Muscle of leg (tissue), 11 donors: ENCODE data around the gene GPHN. TPM values are rescaled to one million over a fixed set of nuclear protein-coding genes. Genes with fewer than 3 reads are reported as not detected.

Experiments used
- DNase-seq: peaks from one replicate; pipeline ENCODE4 v3.0.0; 2013
- H3K27ac ChIP-seq: one replicate; pipeline ENCODE4 v1.5.1; 2013; ENCODE audit warnings: mild to moderate bottlenecking, low read length, control low read depth
- H3K27me3 ChIP-seq: one replicate; pipeline ENCODE4 v1.6.1; 2013; ENCODE audit warnings: low read length; ENCODE audit not compliant: control insufficient read depth, insufficient read depth
- H3K36me3 ChIP-seq: one replicate; pipeline ENCODE4 v1.6.1; 2013; ENCODE audit warnings: low read length; ENCODE audit not compliant: control insufficient read depth, insufficient read depth
- H3K4me1 ChIP-seq: one replicate; pipeline ENCODE4 v1.6.1; 2013; ENCODE audit warnings: low read length; ENCODE audit not compliant: control insufficient read depth, insufficient read depth
- H3K4me3 ChIP-seq: one replicate; pipeline ENCODE4 v1.5.1; 2013; ENCODE audit warnings: low read length, control low read depth
- H3K9me3 ChIP-seq: replicated peaks from 2 replicates; pipeline ENCODE4 v1.6.1; 2013; ENCODE audit warnings: low read depth, low read length; ENCODE audit not compliant: control insufficient read depth
- WGBS: methylation state at CpG from one replicate; pipeline ENCODE4 v1.1.5; 2013; ENCODE audit warnings: missing lambda C conversion rate; ENCODE audit not compliant: insufficient coverage; 5-methylcytosine and 5-hydroxymethylcytosine counted together
- polyA plus RNA-seq, 8 donors: library from polyadenylated mRNA; unstranded; fragments of 120-200 nt; gene quantifications; one replicate each; pipeline versions ENCODE4 v1.2.1 to v1.2.3, GENCODE V29; 2013; ENCODE audit warnings: inconsistent platforms in 1 of 8, low replicate concordance in 1 of 8; ENCODE audit not compliant: insufficient read length in 8 of 8, insufficient read depth in 1 of 8
- total RNA-seq: library from RNA; stranded (reverse); fragments of 120-200 nt; gene quantifications from one replicate; pipeline ENCODE4 v1.2.4, GENCODE V29; 2013

The GPHN gene
- total and polyA plus RNA-seq, 9 donors: 13.6 to 19.4 (median 16.5) TPM

DNA sequence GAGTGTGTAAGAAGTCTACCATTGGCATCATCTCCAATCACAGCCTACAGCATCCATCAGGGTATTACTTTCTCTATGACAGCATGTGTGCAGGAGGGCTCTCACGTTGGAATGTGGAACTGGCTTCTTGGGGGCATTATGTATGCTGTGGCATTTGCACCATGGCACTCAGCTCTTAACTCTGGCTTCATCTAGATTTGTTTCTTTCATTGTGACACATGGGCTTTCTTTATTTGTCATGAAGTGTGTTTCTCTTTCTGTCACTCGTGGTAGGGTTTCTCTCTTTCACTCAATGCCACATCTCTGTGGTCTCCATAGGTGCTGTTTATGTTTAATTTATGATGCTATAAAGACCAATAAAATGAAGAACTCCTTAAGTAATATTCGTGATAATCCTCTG is 490.1 kb downstream of the GPHN start:
- WGBS: no CpG with 5 or more reads among the region's 3 CpGs
- H3K9me3 ChIP-seq: no peaks in the 10 kb centered on the region
- H3K4me3 ChIP-seq: no peak overlapping the region
- H3K27me3 ChIP-seq: no peaks in the 10 kb centered on the region
- no peak overlapping the region for H3K27ac ChIP-seq
- no peak for DNase-seq
- no peaks in the 10 kb centered on the region for H3K4me1 ChIP-seq
- H3K36me3 ChIP-seq: no peaks in the 10 kb centered on the region

DNA sequence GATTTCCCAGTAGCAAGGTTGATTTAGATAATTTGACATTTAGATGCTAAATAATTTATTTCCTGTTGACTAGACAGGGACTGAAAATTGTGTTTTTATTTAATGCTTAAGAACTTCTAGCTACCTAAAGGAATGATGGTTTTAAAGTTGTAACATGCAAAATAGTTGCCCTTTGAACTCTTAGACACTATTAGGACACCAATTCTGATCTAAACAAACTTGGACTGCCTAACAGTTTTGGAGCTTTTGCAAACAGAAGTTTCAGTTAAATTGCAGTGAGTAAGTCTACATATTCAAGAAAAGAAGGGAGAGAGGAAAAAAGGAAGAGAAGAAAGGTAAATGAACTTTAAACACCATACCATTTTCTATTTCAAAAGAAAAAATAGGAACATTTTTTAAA is 492.0 kb downstream of the GPHN start:
- no peak for DNase-seq
- H3K9me3 ChIP-seq: no peaks in the 10 kb centered on the region

DNA sequence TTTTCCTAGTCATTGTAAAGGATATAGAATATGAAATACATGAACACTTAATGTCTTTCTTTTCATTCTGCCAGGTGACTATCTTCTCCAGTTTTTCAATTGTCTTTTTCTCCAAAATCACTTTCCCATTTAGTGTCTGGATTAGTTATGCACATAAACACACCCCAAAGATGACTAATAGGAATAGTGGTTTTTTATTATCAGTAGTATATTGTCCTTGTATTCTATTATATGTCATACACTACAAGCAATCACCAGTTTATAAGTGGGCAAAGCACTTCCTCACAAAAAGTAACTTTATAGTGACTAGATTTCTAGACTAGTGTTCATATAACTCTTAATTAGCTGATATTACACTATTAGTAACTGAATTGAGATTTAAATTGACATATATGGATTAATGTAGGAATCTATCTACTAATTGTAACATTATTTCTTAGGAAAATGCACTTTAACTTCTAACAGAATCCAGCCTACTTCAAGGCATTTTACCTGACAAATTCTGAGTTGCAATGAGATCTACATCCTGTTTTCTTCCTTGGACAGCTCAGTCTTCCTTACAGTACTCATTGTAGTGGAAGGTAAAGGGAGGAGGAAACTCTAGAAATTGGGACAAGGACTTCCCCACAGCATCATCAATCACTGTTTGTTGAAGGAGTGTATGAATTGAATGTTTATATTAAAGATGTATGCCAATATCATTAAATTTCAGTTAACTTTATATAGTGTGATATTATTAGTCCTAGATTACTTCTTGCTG is 495.2 kb downstream of the GPHN start:
- H3K4me3 ChIP-seq: no peak overlapping the region
- no peaks in the 10 kb centered on the region for H3K27me3 ChIP-seq
- no peaks in the 10 kb centered on the region for H3K9me3 ChIP-seq
- no peaks in the 10 kb centered on the region for H3K36me3 ChIP-seq
- H3K4me1 ChIP-seq: no peaks in the 10 kb centered on the region
- no peak for DNase-seq
- H3K27ac ChIP-seq: no peak overlapping the region

More for the DNA sequence above, 492.0 kb downstream of the GPHN start:
- Histone ChIP-seq H3K4me1 (no peaks in the 10 kb centered on the region), H3K36me3 (no peaks in the 10 kb centered on the region), H3K27me3 (no peaks in the 10 kb centered on the region), H3K27ac (no peak overlapping the region), H3K4me3 (no peak overlapping the region)

DNA sequence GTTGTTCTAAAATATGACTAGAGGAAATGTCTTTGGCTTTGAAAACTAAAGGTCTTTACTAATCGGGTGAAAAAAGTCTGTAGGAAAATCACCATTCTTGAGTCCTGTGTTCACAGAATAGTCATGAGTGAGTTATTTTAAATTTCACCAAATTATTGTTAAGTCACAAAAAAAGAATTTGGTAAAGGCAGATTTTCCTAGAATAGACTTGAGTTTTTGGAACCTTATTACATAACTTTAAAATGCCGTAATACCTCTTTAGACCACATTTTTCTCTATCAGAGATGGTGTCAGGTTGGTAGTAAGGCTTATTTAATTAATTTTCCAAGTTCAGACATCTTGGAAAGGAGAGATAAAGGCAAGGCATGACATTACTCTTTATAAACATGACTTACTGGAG is 496.6 kb downstream of the GPHN start:
- DNase-seq: no peak
- no peaks in the 10 kb centered on the region for H3K36me3 ChIP-seq
- no peaks in the 10 kb centered on the region for H3K9me3 ChIP-seq
- no peaks in the 10 kb centered on the region for H3K4me1 ChIP-seq
- no peaks in the 10 kb centered on the region for H3K27me3 ChIP-seq
- no peak overlapping the region for H3K4me3 ChIP-seq
- H3K27ac ChIP-seq: no peak overlapping the region
- WGBS: no CpG with 5 or more reads among the region's 2 CpGs

DNA sequence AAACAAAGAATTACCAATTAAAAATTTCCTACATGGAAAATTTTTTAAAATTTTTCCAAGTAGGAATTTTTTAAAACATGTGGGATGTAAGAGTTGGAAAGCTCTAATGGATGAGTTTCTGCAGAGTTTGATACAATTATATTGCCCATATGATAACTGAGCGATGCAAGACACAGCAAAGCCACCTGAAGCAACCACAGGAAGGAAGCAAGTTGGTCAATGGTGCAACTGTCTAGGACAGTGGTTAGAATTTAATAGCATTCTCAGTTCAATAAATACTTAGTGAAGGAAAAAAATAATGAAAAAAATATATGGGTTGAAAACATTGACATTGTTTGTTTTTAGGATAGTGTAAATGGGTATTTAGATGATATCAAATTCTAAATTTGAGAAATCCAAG is 502.7 kb downstream of the GPHN start:
- WGBS: no CpG with 5 or more reads among the region's 1 CpG
- Histone ChIP-seq H3K9me3 (no peaks in the 10 kb centered on the region), H3K27me3 (no peaks in the 10 kb centered on the region), H3K4me1 (no peaks in the 10 kb centered on the region), H3K36me3 (no peaks in the 10 kb centered on the region), H3K4me3 (no peak overlapping the region), H3K27ac (no peak overlapping the region)
- DNase-seq: no peak

DNA sequence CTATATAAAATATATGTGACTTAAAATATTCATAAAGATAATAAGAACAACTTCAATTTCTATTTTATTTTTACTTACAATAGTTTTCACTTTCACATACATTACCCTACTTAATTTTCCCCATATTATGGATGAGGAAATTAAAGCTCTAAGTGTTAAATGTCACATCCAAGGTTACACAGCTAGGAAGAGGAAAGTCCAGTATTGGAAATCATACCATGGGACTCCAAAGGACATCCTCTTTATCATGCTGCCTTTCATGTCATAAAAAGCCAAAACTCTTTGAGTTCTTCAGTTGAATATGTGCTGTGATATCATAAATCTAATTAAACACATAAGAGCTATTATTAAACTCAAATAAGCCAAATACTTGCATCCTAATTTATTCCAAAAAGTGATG is 508.9 kb downstream of the GPHN start:
- no peaks in the 10 kb centered on the region for H3K27me3 ChIP-seq
- H3K36me3 ChIP-seq: no peaks in the 10 kb centered on the region
- DNase-seq: no peak
- H3K4me1 ChIP-seq: no peaks in the 10 kb centered on the region
- H3K4me3 ChIP-seq: no peak overlapping the region
- no peak overlapping the region for H3K27ac ChIP-seq
- no peaks in the 10 kb centered on the region for H3K9me3 ChIP-seq

DNA sequence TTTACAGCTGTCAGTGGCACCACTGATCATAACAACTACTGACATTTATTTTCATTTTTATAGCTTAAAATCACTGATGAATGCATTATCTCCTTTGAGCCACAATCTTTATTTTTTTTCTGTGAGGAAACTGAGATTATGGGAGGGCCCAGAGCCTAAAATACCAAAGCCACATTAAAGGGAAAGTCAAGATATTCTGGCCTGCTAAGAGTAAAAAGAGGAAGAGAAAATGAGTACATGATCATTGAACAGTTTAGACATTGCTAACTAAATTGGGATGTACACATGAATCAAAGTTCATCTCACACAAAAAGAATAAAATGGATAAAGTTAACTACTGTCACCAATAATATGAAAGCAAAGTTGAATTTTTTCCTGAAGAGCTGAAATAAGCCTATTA is 510.8 kb downstream of the GPHN start:
- DNase-seq: no peak
- Histone ChIP-seq H3K4me1 (no peaks in the 10 kb centered on the region), H3K27ac (no peak overlapping the region), H3K36me3 (no peaks in the 10 kb centered on the region), H3K9me3 (no peaks in the 10 kb centered on the region), H3K27me3 (no peaks in the 10 kb centered on the region), H3K4me3 (no peak overlapping the region)

DNA sequence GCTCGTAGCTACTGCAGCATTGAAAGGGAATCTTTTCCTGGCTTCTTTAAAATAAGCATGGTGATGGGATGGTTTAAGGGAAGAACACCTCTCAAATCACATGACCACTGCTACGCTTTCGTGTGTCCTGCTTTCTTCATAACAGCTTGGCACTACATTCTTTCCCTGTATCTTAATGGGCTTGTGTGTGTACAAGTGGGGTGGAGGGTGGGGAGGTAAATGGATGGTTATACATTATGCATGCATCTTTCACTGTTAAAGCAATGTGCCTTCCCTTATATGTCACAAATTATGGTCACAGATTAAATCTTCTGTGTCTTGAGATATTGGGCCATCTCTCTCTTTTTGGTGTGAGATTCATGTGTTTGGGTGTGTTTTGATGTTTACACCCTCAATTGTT is 511.8 kb downstream of the GPHN start:
- H3K4me1 ChIP-seq: no peaks in the 10 kb centered on the region
- H3K36me3 ChIP-seq: no peaks in the 10 kb centered on the region
- WGBS: no CpG with 5 or more reads among the region's 3 CpGs
- H3K27ac ChIP-seq: no peak overlapping the region
- DNase-seq: no peak
- H3K4me3 ChIP-seq: no peak overlapping the region
- H3K27me3 ChIP-seq: no peaks in the 10 kb centered on the region
- no peaks in the 10 kb centered on the region for H3K9me3 ChIP-seq

DNA sequence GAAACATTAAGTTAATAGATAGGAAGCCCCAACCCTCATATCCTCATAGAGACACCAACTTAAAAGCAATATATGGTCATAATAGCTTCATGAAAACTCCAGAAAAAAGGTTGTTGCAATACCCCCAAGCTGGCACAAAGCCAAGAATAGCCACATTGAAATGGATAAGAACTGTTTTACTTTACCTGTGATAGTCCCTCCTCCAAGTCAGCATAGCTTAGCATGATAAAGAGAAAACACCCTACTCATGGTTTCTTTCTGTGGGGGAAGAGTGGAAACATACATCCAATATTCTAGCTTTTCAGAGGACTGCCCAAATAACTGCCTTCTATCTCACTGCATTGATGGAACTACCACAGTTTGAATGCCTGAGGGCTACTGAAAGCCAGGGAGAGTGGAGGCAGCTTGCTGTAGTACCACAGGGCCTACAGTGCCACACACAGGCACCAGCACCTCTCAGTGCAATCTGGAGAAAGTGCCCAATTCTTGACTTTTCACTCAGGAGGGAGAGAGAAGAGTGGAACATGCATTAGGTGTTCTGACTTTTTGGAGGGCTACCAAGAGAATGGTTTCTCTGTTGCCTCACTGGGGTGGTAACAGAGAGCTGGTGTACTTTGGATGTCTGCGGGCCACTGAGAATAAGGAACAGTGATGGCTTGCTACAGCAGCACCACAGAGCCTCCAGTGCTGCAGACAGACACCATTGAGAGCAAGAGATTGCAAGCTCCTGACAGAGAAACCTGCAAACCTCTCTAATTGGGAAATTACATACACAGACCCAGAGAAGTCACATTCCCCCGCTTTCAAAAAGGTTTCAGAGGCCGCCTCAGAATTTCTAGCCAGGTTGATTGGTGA is 524.2 kb downstream of the GPHN start:
- Histone ChIP-seq H3K27ac (no peak overlapping the region), H3K9me3 (no peaks in the 10 kb centered on the region), H3K4me3 (no peak overlapping the region), H3K36me3 (no peaks in the 10 kb centered on the region), H3K27me3 (no peaks in the 10 kb centered on the region), H3K4me1 (no peaks in the 10 kb centered on the region)
- DNase-seq: no peak
- no CpG with 5 or more reads among the region's 3 CpGs for WGBS

DNA sequence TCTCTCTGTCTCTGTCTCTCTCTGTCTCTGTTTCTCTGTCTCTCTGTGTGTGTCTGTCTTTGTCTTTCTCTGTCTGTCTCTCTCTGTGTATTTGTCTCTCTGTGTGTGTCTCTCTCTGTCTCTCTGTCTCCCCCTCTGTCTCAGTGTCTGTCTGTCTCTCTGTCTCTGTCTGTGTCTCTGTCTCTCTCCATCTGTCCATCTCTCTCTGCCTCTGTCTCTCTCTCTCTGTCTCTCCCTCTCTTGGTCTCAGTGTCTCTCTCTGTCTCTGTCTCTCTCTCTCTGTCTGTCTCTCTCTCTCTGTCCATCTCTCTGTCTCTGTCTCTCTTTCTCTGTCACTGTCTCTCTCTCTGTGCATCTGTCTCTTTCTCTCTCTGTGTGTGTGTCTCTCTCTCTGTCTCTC is 537.5 kb downstream of the GPHN start:
- no peaks in the 10 kb centered on the region for H3K27me3 ChIP-seq
- H3K27ac ChIP-seq: no peak overlapping the region
- no peaks in the 10 kb centered on the region for H3K9me3 ChIP-seq
- DNase-seq: no peak
- H3K4me3 ChIP-seq: no peak overlapping the region
- no peaks in the 10 kb centered on the region for H3K36me3 ChIP-seq
- no peaks in the 10 kb centered on the region for H3K4me1 ChIP-seq
